NCI-H1694 (cell line): Measurements from ENCODE around the gene PCYT2.
A peak's percentile ranks its signal among the peaks of the same experiment; 100 is the strongest.

Experiments
- DNase-seq: peaks from one replicate; lab custom pipeline; 2025; lab: John Stamatoyannopoulos, UW

Gene PCYT2

DNA sequence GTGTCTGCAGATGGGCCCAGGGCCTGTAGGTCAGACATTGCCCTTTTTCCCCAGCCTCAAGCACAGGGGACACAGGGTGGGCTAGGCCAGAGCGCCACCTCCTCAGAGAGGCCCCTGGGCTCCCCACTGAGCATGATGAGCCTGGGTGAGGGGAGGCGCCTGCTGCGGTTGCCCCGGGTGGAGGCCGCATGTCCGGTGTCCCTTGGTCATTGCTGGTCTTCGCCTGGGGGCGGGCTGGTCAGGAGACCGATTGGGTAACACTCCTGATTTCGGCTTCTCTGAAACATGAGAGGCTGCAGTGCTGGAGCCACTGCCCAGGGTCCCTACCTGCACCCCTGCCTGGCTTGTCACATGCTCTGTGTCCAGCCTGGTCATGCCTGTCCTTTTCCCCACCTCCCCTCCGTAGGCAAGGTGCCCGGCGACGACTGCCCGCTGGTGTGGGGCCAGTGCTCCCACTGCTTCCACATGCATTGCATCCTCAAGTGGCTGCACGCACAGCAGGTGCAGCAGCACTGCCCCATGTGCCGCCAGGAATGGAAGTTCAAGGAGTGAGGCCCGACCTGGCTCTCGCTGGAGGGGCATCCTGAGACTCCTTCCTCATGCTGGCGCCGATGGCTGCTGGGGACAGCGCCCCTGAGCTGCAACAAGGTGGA is 11.6 kb downstream of the PCYT2 start:
- DNase-seq: no peak

DNA sequence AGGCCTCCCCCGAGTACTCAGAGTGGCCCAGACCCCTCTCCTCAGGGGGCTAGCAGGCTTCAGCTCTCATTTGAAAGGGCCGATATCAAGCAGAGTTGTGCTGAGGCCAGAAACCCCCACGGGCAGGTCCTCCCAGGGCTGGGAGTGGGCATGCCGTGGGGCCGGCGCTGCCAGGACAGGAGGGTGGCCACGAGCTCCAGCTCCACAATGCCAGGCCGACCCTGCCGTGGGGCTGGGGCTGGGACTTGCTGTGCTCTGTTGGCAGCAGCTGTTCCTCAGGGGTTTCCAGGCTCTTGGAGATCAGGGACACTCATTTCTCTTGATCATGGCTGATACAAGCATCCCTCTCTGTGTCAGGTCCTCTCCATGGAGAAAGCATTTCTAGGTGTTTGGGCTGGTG is 12.3 kb downstream of the PCYT2 start:
- DNase-seq: no peak

DNA sequence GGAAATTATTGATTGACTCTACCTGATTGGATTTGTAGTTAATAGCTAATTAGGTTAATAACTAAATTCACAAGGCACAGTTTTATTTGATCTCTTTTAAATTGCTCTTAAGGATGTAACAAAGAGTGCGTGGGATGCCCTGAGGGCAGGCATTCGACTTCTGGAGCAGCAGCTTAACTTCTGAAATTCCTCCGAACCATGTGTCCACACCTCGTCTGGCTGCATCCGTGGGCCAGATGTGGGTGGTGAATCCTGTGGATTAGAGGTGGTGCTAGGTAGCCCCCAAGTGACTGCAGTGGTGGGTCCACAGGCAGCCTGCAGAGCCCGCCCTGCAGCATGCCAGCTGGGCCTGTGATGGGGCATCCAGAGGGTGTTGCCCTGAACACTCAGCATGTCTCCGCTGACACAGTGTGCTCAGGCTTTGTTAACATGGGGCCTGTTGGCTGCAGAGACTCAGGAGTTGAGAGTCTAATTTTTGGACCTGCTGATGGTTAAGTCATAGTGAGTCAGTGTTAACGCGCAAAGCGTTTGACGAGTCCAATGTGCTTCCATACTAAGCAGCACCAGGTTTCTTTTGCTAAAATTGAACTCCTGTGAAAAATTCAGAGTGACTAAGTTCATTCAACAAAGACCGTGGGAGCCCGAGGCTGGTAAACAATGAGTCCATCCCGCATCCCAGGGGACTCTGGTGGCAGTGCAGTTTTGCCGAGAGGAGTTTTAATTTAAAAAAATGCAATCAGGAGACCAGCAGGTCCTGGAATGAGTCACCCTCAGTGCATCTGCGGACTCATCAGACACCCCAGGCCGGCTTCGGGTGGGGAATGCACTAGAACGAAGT is 13.0 kb downstream of the PCYT2 start:
- DNase-seq: no peak

DNA sequence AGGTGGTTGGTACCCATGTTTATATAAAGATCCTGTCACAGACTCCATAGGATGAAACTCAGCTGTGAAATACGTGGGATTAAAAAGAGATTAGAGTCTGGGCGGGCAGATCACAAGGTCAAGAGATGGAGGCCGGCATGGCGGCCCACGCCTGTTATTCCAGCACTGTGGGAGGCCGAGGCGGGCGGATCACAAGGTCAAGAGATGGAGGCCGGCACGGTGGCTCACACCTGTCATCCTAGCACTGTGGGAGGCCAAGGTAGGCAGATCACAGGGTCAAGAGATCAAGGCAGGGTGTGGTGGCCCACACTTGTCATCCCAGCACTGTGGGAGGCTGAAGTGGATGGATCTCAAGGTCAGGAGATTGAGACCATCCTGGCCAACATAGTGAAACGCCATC is 15.8 kb downstream of the PCYT2 start:
- no peak for DNase-seq

DNA sequence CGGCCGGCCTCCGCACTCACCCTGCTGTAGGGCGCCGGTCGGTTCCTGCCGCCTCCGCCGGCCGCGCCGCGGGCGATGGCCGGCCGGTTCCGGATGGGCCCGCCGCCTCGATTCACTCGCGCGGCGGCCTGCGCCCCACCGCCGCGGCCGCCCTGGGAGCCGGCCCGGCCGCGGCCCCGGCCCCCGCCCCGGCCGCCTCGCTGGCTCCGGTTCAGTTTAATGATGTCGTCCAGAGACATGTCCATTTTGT is 20.0 kb downstream of the PCYT2 start:
- DNase-seq: no peak

DNA sequence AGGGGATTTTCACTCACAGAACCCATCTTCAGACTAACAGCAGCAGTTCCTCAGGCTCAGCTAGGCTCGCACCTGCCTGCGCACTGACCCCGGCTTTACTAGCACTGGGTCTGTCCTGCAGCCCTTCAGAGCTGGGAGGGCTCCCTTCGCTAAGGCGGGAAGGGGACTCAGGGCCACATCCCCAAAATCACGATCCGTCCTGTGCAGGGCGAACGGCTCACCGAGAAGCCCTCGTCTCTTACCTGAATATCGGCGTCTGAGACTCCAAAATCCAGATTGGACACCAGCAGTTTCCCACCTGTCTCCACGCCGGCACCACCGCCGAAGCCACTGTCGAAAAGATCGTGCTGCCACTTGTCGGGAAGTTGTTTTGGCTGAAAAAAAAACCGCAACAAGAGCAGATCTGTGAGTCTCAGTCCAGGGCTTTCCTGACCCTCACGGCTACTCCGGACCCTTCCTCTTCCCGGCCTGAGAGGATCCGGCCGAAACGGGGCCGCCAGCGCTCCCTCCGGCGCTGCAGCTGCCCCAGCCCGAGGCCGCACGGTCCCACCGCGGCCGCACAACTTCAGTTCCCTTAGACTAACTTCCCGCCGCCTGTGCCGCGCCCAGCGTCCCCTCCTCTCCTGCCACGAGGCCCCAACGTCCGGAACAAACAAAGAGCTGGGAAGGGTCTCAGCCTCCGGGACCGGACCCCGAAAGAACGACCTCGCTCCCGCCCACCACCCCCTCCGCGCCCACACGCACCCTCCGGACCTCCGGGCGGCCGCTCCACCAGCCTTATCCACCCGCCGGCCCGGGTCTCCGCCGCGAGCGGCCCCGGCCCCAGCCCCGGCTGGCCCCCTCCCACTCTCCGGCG is 20.5 kb downstream of the PCYT2 start:
- DNase-seq: no peak

DNA sequence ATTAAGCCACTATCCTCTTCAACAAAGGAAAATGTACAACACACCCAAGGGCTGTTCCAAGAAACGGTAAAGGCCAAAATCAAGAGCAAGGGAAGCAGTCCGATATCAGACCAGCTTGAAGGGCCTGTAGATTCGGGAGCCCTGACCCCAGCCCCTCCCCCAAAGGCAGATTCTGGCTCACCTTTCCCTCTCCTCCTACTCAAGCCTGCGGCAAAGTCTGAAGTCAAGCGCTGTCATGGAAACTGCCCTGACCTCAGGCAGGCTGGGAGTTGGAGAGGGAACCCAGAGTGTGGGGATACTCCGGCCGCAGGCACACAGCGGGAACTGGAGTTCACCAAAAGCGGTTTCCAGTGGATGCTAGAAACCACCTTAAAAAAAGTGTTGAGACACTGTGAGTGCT is 21.6 kb downstream of the PCYT2 start:
- no peak for DNase-seq

DNA sequence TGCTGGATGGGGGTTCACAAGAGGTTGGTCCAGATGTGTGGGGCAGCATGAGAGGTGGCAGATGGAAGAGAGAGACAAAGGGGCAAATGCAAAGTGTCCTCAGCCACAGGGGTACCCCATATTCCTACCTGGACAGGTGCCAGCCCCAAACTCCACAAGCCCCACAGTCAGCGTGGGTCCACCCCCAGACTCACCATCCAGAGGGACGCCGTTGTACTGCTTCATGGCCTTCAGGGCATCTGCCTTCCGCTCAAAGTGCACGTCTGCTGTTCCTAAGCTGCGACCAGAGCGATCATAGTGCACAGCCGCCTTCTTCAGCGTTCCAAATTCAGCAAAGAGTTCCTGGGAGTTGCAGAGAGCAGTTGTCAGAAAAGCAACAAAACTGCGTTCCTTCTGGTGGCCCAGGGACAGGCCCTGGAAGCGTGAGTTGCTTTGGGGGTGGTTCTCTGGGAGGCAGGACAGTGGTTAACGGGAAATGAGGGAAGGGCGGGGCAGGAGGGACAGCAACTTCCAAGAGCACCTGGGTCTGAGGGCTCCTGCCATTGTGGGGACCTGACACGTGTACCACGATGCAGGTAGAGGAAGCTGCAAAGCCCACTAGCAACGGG is 22.1 kb downstream of the PCYT2 start:
- DNase-seq: no peak

DNA sequence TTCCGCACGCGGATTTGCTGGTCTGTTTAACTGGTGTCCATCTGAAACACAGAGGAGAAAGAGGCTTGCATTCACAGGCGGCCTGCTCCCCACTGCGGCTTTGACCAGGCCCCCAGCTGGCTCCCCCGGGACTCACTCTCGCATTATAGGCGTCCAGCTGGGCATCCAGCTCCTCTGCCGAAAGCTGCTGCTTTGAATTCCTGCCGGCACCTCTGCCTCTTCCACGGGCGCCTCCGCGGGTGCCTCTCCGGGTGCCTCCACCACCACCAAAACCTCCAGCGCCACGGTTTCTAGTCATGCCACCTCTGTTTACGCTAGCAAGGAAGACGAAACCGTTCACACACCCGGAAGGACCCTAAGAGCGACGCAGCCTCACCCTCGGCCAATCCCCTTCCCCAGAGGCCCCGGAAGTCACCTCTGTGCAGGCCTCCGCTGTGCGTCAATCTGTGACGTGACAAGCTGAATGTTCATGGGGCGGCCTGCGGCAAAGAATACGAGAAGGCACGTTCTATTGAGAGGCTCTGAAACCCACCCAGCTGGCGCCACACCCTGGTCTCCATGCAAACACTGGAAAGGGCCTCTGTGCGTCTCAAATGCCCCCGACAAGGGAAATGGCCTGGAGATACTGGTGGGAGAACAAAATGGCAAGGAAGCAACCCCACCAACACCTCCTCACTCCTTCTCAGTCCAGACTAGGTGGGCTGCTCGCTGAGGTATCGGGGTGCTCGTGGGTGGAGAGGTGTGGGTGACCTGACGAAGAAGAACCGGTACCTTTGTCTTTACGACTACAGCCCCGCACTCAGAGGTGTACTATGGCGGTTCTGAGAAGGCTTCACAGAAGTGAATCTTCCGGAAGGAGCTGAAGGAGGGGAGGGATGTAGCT is 22.9 kb downstream of the PCYT2 start:
- DNase-seq: no peak

DNA sequence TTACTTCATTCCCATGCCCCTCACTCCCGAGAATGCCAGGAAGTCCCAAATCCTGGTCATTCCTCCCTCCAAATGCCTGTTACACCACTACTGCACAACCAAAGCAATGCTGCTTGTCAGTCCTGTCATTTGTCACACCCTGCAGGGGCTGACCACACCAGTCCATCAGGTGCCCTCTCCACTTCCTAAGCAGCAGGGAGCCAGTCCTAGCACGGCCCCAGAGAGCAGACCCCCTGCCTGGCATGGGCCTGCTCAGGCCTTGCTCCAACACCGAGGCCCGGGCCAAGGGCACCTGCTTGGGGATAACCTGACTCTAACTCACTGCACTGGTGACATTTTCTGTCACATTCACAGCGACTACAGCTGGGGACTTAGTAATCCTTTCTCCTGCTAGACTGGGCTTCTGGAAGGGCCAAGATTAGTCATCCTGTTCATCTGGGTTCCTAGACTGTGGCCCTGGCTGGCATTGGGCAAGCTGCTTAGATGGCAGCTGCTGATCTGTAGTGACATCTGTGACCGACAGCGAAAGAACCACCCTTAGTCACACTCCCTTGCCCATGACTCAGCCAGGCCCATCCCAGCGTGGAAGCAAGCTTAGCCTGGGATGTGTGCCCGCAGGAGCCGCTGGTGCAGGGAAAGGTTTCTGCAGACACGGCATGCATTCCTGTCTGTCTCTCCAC is 25.2 kb downstream of the PCYT2 start:
- peak; percentile 64 for DNase-seq

DNA sequence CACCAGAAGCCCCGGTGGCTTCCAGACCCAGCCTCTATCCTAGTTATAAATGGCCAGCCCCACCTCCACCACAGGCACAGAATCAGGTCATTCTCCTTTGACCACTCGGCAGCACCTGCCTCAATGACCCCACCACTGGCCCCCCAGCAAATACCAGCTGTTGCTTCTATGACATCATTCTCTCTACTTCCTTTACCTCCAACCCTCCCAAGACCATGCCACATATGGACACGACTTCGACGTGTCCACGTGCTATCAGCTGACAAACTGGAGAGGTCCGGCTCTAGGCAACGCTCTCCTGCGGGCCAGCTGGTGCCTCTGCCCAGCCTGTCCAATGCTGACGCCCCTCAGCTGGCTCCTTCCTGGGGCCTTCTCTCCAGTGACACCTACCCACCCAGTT is 25.7 kb downstream of the PCYT2 start:
- DNase-seq: no peak

DNA sequence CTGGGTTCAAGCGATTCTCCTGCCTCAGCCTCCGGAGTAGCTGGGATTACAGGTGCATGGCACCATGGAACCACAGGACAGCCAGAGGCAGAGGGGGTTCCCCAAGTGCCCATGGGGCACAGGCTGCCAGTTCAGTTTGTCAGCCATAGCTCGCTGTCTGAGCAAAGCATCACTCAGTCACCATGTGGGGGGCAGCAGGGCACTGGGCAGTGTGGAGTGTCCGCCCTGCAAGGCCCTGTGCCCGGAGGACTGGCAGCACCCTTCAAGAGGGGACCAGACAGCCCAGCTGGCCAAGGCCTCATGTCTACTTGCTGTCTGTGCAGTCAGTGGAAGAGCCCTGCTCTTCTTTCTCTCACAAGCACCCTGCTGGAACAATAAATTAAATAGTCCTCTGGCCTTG is 26.2 kb downstream of the PCYT2 start:
- DNase-seq: no peak

DNA sequence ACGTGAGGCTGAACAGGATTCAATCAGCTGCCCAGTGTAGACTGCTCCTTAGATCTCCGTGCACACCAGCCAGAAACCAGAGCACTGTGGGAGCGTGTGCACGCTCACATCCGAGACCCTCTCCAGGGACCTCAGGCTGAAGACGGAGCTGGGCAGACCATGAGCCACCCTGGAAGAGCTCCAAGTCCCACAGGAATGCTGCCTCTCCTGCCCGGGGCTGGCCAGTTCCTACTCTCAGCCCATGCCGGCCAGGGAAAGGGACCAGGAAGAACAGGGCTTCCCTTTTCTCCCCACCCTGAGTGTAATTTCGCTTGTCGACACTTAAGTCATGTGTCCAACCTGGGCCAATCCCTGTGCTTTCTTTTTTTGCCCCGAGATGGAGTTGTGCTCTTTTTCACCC is 26.7 kb downstream of the PCYT2 start:
- no peak for DNase-seq

DNA sequence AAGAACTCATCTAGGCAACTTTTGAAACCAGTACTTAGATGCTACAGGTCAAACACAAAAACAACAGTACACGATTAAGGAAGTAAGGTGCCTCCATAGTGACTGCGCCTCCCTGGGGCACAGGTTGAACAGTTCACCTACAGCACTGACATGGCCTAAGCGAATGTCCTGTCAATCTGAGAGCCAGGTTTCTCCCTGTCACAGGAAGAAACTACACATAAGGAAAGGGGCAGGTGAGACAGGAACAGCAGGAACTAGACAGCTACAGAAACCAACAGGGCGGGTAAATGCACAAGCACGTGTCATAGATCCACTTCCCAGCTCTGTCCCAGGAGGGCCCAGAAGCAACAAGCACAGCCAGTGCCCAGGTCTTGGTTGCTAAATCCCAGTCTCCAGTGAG is 32.1 kb downstream of the PCYT2 start:
- no peak for DNase-seq

DNA sequence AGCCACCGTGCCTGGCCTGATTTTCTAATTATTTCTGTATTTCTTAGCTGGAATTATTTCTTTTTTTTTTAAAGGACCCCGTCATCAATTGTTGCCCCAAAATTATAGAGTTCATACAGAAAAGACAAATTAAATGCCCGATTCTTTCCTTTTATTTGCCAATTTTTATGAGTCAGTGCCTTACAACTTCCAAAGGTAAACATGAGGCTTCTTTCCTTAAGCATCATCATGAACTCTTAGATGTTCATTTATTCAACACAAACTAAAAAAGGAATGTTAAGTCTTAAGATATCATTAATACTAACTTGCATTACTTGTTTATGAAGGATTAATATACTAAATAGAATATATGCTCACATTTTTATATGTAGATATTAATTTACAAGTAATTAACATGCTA is 32.9 kb downstream of the PCYT2 start:
- DNase-seq: no peak

DNA sequence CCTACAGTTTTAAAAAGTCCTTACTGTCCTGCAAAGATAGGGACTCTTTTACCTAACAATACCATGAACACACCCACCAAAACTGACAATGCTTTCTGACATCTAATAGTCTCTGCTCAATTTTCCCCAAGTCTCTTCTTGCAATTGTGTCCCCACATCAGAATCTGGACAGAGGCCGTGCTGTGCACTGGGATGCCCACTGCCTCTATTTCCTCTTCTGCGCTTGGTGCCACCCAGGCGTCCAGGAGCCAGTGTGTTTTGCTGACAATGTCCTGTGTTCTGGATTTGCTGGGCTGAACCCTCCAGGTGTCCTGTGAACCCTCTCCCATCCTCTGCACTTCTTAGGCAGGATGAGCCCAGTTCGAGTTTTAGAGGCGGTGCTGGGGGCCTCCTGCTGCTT is 33.6 kb downstream of the PCYT2 start:
- no peak for DNase-seq

DNA sequence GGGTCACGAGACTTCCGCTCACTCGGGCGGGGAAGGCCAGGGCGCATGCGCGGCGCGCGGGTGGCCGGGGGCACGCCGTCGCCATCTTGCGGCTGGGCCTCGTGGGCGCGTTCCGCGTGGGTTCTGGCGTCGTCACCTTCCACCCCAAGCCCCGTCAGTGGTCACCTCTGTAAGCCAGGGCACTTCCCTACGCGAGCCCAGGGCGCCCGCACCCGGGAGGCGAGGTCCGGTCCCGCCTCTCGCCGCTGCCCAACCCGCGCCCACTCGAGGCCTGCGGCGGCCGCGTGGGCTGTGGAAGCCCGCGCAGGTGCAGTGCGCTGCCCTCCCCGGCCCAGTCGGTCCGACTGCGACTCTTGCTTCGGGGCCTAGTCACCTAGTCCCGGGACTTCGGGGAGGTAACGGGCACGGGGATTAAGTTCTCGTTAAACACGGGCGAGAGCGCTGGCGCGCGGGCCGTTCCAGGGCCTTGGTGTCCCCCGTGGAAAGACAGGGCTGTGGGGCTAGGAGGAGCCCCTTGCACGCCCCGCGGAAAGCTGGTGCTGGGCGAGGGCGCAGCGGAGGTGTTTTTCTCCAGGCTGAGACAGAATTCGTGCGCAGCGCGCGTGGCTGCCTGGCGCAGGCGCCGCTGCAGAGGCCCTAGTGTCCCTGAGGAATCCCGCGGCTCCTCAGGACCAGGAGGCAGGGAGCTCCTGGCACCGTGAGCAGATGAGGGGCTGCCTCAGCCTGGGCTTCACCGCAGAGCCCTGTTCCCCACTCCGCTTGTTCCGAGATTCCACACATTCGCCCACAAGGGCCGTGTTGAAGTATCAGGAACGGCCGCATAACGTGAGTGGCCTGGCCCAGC is 39.6 kb downstream of the PCYT2 start:
- DNase-seq: no peak

DNA sequence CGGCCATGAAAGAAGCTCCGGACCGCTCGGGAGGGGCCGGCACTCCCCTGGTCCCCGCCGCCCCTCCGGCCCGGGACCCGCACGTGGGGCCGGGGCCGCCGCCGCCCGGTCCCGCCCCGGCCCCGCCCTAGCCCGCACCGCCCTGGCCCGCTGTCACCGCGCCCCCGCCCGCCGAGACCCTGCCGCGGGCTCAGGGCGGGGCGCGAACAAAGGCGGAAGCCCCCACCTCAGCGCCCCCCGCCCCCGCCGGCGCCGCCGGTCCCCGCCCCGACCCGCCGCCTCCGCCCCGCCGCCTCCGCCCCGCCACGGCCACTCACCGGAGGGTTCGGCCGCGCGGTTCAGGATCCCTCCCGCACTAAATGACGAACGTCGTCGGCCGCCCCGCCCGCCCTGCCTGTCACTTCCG is 40.2 kb downstream of the PCYT2 start, which contains the start of gene ARHGDIA:
TSS of gene ARHGDIA (minus strand) at position 357 of the 406 bp plus-strand sequence. CDS start 1,407 bp downstream, outside the sequence.
- peak; percentile 74 for DNase-seq

DNA sequence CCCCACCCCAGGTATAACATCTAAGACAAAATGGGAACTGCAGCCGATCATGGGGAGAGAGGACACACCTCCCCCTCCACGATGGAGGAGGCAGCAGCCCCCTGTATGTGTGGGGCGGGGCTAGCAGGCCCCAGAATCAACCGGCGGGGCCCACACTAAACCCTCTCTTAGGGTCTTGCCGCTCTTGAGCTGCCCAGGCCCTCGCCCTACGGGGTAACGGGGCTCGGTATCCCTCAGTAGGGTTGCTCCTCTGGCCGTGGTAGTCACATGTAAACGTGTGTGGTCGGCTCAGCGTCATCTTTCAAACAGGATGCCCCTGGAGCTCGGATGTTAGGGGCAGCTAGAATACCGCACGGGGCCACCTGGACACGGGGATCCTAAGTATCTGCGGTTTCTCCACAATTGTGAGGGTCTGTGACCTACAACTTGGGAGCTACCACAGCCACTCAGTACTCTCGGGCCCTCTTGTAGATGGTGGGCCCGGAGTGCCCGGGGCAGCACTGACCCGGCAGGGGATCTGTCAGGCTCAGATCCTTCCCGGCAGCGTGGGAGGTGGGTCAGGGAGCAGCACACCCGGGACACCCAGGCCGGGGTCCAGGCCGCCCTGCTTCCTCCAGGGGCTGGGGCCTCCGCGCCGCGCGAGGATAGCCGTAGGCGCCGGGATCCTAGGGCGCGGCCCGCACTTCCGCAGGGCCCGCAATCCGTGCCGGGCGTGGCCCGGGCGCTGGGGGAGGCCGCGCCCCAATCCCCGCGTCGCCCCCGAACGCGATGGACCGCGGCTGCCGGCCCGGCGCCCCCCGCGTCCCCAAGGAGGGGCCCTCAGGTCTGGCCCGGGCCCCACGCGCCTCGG is 40.8 kb downstream of the PCYT2 start:
- DNase-seq: no peak
